Neural progenitor cell (in vitro differentiated cells): ENCODE data around the gene ZNF319. TPM values are rescaled to one million over a fixed set of nuclear protein-coding genes. Genes with fewer than 3 reads are reported as not detected.

ENCODE experiments used
- DNase-seq: peaks from one replicate; pipeline ENCODE4 v3.0.0-alpha.2; 2016; ENCODE audit warnings: low spot score
- H2AFZ ChIP-seq: fragments of 200-600 bp; sonication (generic); replicated peaks from 2 replicates; pipeline ENCODE4 v1.6.1; 2016; ENCODE audit warnings: antibody characterized with exemption
- H3F3A ChIP-seq: fragments of 200-600 bp; sonication (generic); 2 replicates; pipeline ENCODE4 v1.6.1; 2016; ENCODE audit warnings: antibody characterized with exemption, low read depth
- H3K27ac ChIP-seq: fragments of 200-600 bp; sonication (generic); 2 replicates; pipeline ENCODE4 v1.5.1; 2016; ENCODE audit warnings: mild to moderate bottlenecking
- H3K27me3 ChIP-seq: fragments of 200-600 bp; sonication (generic); 2 replicates; pipeline ENCODE4 v1.6.1; 2016; ENCODE audit warnings: mild to moderate bottlenecking, moderate library complexity
- H3K36me3 ChIP-seq: fragments of 200-600 bp; sonication (generic); 2 replicates; pipeline ENCODE4 v1.5.1; 2016
- H3K4me1 ChIP-seq: fragments of 200-600 bp; sonication (generic); 2 replicates; pipeline ENCODE4 v1.6.1; 2016; ENCODE audit warnings: mixed run types
- H3K4me2 ChIP-seq: fragments of 200-600 bp; sonication (generic); 2 replicates; pipeline ENCODE4 v1.6.1; 2016
- H3K4me3 ChIP-seq: fragments of 200-600 bp; sonication (generic); 2 replicates; pipeline ENCODE4 v1.5.1; 2016
- H3K79me2 ChIP-seq: fragments of 200-600 bp; sonication (generic); 2 replicates; pipeline ENCODE4 v1.6.1; 2016; ENCODE audit warnings: low read depth
- H3K9ac ChIP-seq: fragments of 200-600 bp; sonication (generic); 2 replicates; pipeline ENCODE4 v1.6.1; 2016
- H3K9me3 ChIP-seq: fragments of 200-600 bp; sonication (generic); 2 replicates; pipeline ENCODE4 v1.5.1; 2016; ENCODE audit warnings: low read depth
- H4K20me1 ChIP-seq: fragments of 200-600 bp; sonication (generic); 2 replicates; pipeline ENCODE4 v1.6.1; 2016; ENCODE audit warnings: low read depth
- H3K27ac Mint-ChIP-seq: 3 replicates; pipeline ENCODE4 v1.8.0; 2021; ENCODE audit warnings: mixed read lengths
- H3K27me3 Mint-ChIP-seq: 2 replicates; pipeline ENCODE4 v1.8.0; 2022; ENCODE audit warnings: low read depth, mild to moderate bottlenecking, inconsistent platforms, moderate library complexity, mixed read lengths; ENCODE audit not compliant: insufficient read depth
- H3K36me3 Mint-ChIP-seq: 3 replicates; pipeline ENCODE4 v1.8.0; 2021; ENCODE audit warnings: mixed read lengths
- H3K4me1 Mint-ChIP-seq: 3 replicates; pipeline ENCODE4 v1.8.0; 2021; ENCODE audit warnings: mixed read lengths
- H3K4me3 Mint-ChIP-seq: 3 replicates; pipeline ENCODE4 v1.8.0; 2021; ENCODE audit warnings: mild to moderate bottlenecking, moderate library complexity, mixed read lengths
- H3K9me3 Mint-ChIP-seq: 3 replicates; pipeline ENCODE4 v1.8.0; 2020; ENCODE audit warnings: mixed read lengths
- CTCF ChIP-seq: fragments of 200-600 bp; sonication (generic); IDR thresholded peaks from 2 replicates; pipeline ENCODE4 v1.5.1; 2017; ENCODE audit warnings: antibody characterized with exemption, mild to moderate bottlenecking
- EZH2 ChIP-seq: fragments of 200-600 bp; sonication (generic); IDR thresholded peaks from 2 replicates; pipeline ENCODE4 v1.6.1; 2017; ENCODE audit warnings: antibody characterized with exemption, mild to moderate bottlenecking, moderate library complexity
- EZH2phosphoT487 ChIP-seq: fragments of 200-600 bp; sonication (generic); IDR thresholded peaks from 2 replicates; pipeline ENCODE4 v1.6.1; 2017; ENCODE audit warnings: antibody characterized with exemption
- total RNA-seq: library from RNA; depleted of rRNA; stranded (reverse); fragments of >200 nt; gene quantifications from 2 replicates; pipeline ENCODE4 v1.2.3, GENCODE V29; 2015; ENCODE audit warnings: low replicate concordance

Gene ZNF319
- total RNA-seq, 1 donor from 2014 or later = 1.4 TPM

GRCh38 chr16:58037365-58038057 is 37.0 kb upstream of the ZNF319 start:
- no peaks in the 10 kb centered on the region for H3F3A ChIP-seq
- H3K79me2 ChIP-seq = no peaks in the 10 kb centered on the region
- no peak overlapping the region for H3K27ac ChIP-seq
- no peaks in the 10 kb centered on the region for H3K36me3 ChIP-seq
- Mint-ChIP-seq H3K9me3 (no peaks in the 10 kb centered on the region), H3K4me1 (peaks cover 5% of the 10 kb centered on the region), H3K4me3 (no peak overlapping the region), H3K27ac (no peak overlapping the region), H3K36me3 (no peaks in the 10 kb centered on the region), H3K27me3 (peaks cover 6% of the 10 kb centered on the region)
- H3K4me2 ChIP-seq = no peak overlapping the region
- H3K4me3 ChIP-seq = no peak overlapping the region
- peaks cover 2% of the 10 kb centered on the region for H4K20me1 ChIP-seq
- DNase-seq = no peak
- no peak for TF ChIP-seq EZH2
- TF ChIP-seq CTCF = no peak
- no peak for TF ChIP-seq EZH2phosphoT487
- no peak overlapping the region for H2AFZ ChIP-seq
- peaks cover 6% of the 10 kb centered on the region for H3K4me1 ChIP-seq
- H3K27me3 ChIP-seq = no peaks in the 10 kb centered on the region
- no peaks in the 10 kb centered on the region for H3K9me3 ChIP-seq
- no peak overlapping the region for H3K9ac ChIP-seq

DNA sequence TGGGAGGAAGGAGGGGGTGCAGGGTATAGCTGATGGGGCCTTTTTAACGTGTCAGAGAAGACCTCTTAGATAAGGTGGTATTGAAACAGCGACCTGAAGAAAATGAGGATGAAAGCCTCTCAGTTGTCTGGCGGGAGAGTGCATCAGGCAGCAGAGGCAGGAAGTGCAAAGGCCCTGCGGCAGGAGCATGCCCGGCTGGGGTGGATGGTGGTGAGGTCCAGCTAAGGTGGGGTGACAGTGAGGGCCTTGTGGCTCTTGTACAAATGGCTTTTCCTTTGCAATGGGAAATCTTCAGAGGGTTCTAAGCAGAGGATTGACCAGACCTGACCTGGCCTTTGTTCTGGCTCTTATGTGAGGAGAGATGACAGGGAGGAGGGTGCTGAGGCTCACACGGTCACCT is 36.5 kb upstream of the ZNF319 start:
- Histone ChIP-seq H3K36me3 (no peaks in the 10 kb centered on the region), H3K79me2 (no peaks in the 10 kb centered on the region), H3K4me2 (no peak overlapping the region), H3K27ac (no peak overlapping the region), H3F3A (no peaks in the 10 kb centered on the region), H3K9me3 (no peaks in the 10 kb centered on the region), H3K9ac (no peak overlapping the region), H3K4me1 (peaks cover 8% of the 10 kb centered on the region), H4K20me1 (peaks cover 6% of the 10 kb centered on the region), H3K27me3 (no peaks in the 10 kb centered on the region), H3K4me3 (no peak overlapping the region), H2AFZ (no peak overlapping the region)
- Mint-ChIP-seq H3K27me3 (peaks cover 6% of the 10 kb centered on the region), H3K36me3 (no peaks in the 10 kb centered on the region), H3K27ac (peak overlapping the region; percentile 81), H3K4me3 (no peak overlapping the region), H3K4me1 (peaks cover 8% of the 10 kb centered on the region), H3K9me3 (no peaks in the 10 kb centered on the region)
- DNase-seq = no peak
- no peak for TF ChIP-seq EZH2phosphoT487

GRCh38 chr16:58035356-58036170 is 35.1 kb upstream of the ZNF319 start:
- peaks cover 6% of the 10 kb centered on the region for H3K27me3 Mint-ChIP-seq
- H2AFZ ChIP-seq = no peak overlapping the region
- no peak overlapping the region for H3K27ac ChIP-seq
- H3K9me3 ChIP-seq = no peaks in the 10 kb centered on the region
- no peak overlapping the region for H3K4me3 ChIP-seq
- peaks cover 8% of the 10 kb centered on the region for H3K4me1 ChIP-seq
- no peak overlapping the region for H3K9ac ChIP-seq
- no peak overlapping the region for H3K4me3 Mint-ChIP-seq
- H3K27me3 ChIP-seq = no peaks in the 10 kb centered on the region
- no peaks in the 10 kb centered on the region for H3K9me3 Mint-ChIP-seq
- H3K36me3 Mint-ChIP-seq = no peaks in the 10 kb centered on the region
- no peak for DNase-seq
- no peaks in the 10 kb centered on the region for H3F3A ChIP-seq
- H3K27ac Mint-ChIP-seq = no peak overlapping the region
- no peak overlapping the region for H3K4me2 ChIP-seq
- H3K36me3 ChIP-seq = no peaks in the 10 kb centered on the region
- peaks cover 8% of the 10 kb centered on the region for H3K4me1 Mint-ChIP-seq
- no peaks in the 10 kb centered on the region for H3K79me2 ChIP-seq
- H4K20me1 ChIP-seq = peaks cover 15% of the 10 kb centered on the region
- no peak for TF ChIP-seq CTCF
- TF ChIP-seq EZH2 = no peak
- TF ChIP-seq EZH2phosphoT487 = no peak

GRCh38 chr16:58034774-58035173 is 34.3 kb upstream of the ZNF319 start:
- Histone ChIP-seq H2AFZ (no peak overlapping the region), H3K4me1 (peaks cover 11% of the 10 kb centered on the region)
- H3K4me3 Mint-ChIP-seq = no peak overlapping the region

More at GRCh38 chr16:58034774-58035173, 34.3 kb upstream of the ZNF319 start:
- no peak overlapping the region for H3K4me3 ChIP-seq
- no peak overlapping the region for H3K9ac ChIP-seq
- H3K27ac ChIP-seq = no peak overlapping the region
- H3K9me3 Mint-ChIP-seq = no peaks in the 10 kb centered on the region
- no peaks in the 10 kb centered on the region for H3K27me3 ChIP-seq
- TF ChIP-seq CTCF = no peak
- no peak for TF ChIP-seq EZH2phosphoT487
- no peak for TF ChIP-seq EZH2
- H3K27me3 Mint-ChIP-seq = peaks cover 6% of the 10 kb centered on the region
- no peak for DNase-seq
- H3K36me3 Mint-ChIP-seq = no peaks in the 10 kb centered on the region
- no peaks in the 10 kb centered on the region for H3K79me2 ChIP-seq
- peaks cover 23% of the 10 kb centered on the region for H4K20me1 ChIP-seq
- H3K9me3 ChIP-seq = no peaks in the 10 kb centered on the region
- H3K4me2 ChIP-seq = no peak overlapping the region
- no peaks in the 10 kb centered on the region for H3F3A ChIP-seq
- H3K36me3 ChIP-seq = no peaks in the 10 kb centered on the region
- H3K4me1 Mint-ChIP-seq = peaks cover 9% of the 10 kb centered on the region
- no peak overlapping the region for H3K27ac Mint-ChIP-seq
